ENCODE measurements around the gene SMKR1. TPM values are rescaled to one million over a fixed set of nuclear protein-coding genes. Genes with fewer than 3 reads are reported as not detected.

SMKR1 gene
- total RNA-seq, 1 experiment from 2014 or later = 4.6 TPM

DNA sequence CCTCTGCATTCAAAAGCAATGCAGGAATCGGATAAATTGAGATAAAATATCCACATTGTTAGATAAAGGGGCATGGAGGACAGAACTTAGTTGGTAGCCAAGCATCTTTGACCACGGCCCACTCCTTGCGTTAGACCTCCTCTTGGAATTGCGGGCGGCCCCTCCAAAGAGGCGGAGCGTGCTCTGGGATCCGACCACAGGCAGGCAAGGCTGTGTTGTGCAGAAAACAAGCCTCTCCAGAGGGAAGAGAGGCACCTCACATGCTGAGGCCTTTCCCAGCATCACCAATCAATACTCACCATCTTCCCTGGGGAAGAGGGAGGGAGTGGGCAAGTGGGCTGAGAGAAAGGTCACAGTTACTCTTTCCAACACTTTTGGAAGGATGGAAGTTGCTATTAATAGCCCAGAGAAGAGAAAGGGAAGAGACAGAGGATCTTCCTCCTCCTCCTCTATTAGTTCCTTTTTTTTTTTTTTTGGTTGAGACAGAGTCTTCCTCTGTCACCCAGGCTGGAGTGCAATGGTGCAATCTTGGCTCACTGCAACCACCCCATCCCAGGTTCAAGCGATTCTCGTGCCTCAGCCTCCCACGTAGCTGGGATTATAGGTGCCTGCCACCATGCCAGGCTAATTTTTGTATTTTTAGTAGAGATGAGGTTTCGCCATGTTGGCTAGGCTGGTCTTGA, 59.5 kb downstream of the SMKR1 start:
- DNase-seq (ENCODE audit: extremely low read depth, low read depth) = no peak

Small RNA genes within 50 kb of the gene (small RNA-seq; reads per million reads assigned to genes)
- 0 reads per million in 2 experiments for gene RNU1-72P
- gene SNRPGP3 = 0 reads per million in 2 experiments

Other genes starting within 250 kb of the SMKR1 start
- 1.0 and 1.7 TPM in 2 replicates for gene STRIP2, start 68.1 kb upstream of the SMKR1 start, total RNA-seq (2014; rRNA removed; shearing (Covaris generic))
- gene NRF1, start 109.2 kb downstream of the SMKR1 start, total RNA-seq (2014; rRNA removed; shearing (Covaris generic)) = 14.8 and 14.9 TPM in 2 replicates

Data from NCI-H460 (cell line).